PC-3 (cell line): ENCODE measurements around the gene ATXN3. TPM values are rescaled to one million over a fixed set of nuclear protein-coding genes. Genes with fewer than 3 reads are reported as not detected.
A peak's percentile ranks its signal among the peaks of the same experiment; 100 is the strongest.

ENCODE experiments used
- ATAC-seq: fragments of 200-7000 bp; cut with Tn5 transposase; 2 replicates; pipeline ENCODE4 v1.9.1; 2020; ENCODE audit warnings: mild to moderate bottlenecking, moderate library complexity
- BruUV-seq: library from RNA; stranded (reverse); fragments of 400-500 nt; replicated peaks from 2 replicates; lab custom pipeline; 2021; lab: Mats Ljungman, UMichigan
- CTCF ChIA-PET: fragments of 300-600 bp; sonication (Branson Sonifier 250); formaldehyde crosslinking; loops from one replicate; lab custom pipeline; 2022; ENCODE audit warnings: antibody characterized with exemption; lab: Charles Lee
- POLR2A ChIA-PET: fragments of 300-600 bp; sonication (Branson Sonifier 250); formaldehyde crosslinking; loops from one replicate; lab custom pipeline; 2022; ENCODE audit warnings: antibody characterized with exemption; ENCODE audit not compliant: unreplicated experiment; lab: Charles Lee
- DNase-seq: peaks from one replicate; pipeline ENCODE4 v3.0.0-alpha.2; 2015
- H2AFZ ChIP-seq: fragments of 300-600 bp; sonication (generic); 2 replicates; pipeline ENCODE4 v1.6.0; 2016; ENCODE audit warnings: antibody characterized with exemption, low read length
- H3F3A ChIP-seq: fragments of 300-600 bp; sonication (generic); one replicate; pipeline ENCODE4 v1.6.0; 2017; ENCODE audit warnings: antibody characterized with exemption, low read length, control low read depth, mild to moderate bottlenecking; ENCODE audit not compliant: unreplicated experiment
- H3K27ac ChIP-seq: fragments of 300-600 bp; sonication (generic); 2 replicates; pipeline ENCODE4 v1.5.1; 2016; ENCODE audit warnings: mild to moderate bottlenecking, low read length
- H3K27me3 ChIP-seq: fragments of 300-600 bp; sonication (generic); 2 replicates; pipeline ENCODE4 v1.6.1; 2016; ENCODE audit warnings: low read length, mixed read lengths
- H3K36me3 ChIP-seq: fragments of 300-600 bp; sonication (generic); 2 replicates; pipeline ENCODE4 v1.6.1; 2016; ENCODE audit warnings: low read depth, mixed run types, low read length, mixed read lengths
- H3K4me1 ChIP-seq: fragments of 300-600 bp; sonication (generic); 2 replicates; pipeline ENCODE4 v1.5.1; 2016; ENCODE audit warnings: low read length; ENCODE audit not compliant: insufficient read depth
- H3K4me2 ChIP-seq: fragments of 300-600 bp; sonication (generic); 2 replicates; pipeline ENCODE4 v1.6.0; 2016; ENCODE audit warnings: low read length
- H3K4me3 ChIP-seq: fragments of 300-600 bp; sonication (generic); 2 replicates; pipeline ENCODE4 v1.5.1; 2016; ENCODE audit warnings: mild to moderate bottlenecking, low read length, mixed read lengths
- H3K79me2 ChIP-seq: fragments of 300-600 bp; sonication (generic); 2 replicates; pipeline ENCODE4 v1.6.1; 2017; ENCODE audit warnings: low read length, mixed read lengths
- H3K9ac ChIP-seq: fragments of 300-600 bp; sonication (generic); 2 replicates; pipeline ENCODE4 v1.6.0; 2016; ENCODE audit warnings: mild to moderate bottlenecking, low read length
- H3K9me2 ChIP-seq: fragments of 300-600 bp; sonication (generic); replicated peaks from 2 replicates; pipeline ENCODE4 v1.6.1; 2016; ENCODE audit warnings: mixed run types, low read length, mixed read lengths
- H3K9me3 ChIP-seq: fragments of 300-600 bp; sonication (generic); 2 replicates; pipeline ENCODE4 v1.6.1; 2016; ENCODE audit warnings: low read length, mixed read lengths
- H4K20me1 ChIP-seq: fragments of 300-600 bp; sonication (generic); 2 replicates; pipeline ENCODE4 v1.6.1; 2016; ENCODE audit warnings: low read length, mixed read lengths
- EZH2 ChIP-seq: fragments of 300-600 bp; sonication (generic); IDR thresholded peaks from one replicate; pipeline ENCODE4 v1.6.1; 2017; ENCODE audit warnings: antibody characterized with exemption, mild to moderate bottlenecking, low read length; ENCODE audit not compliant: unreplicated experiment
- EZH2phosphoT487 ChIP-seq: fragments of 300-600 bp; sonication (generic); IDR thresholded peaks from 2 replicates; pipeline ENCODE4 v1.6.1; 2018; ENCODE audit warnings: mild to moderate bottlenecking, antibody characterized with exemption, low read length, borderline replicate concordance
- intact Hi-C: fragments of 100-400 bp; cut with micrococcal nuclease; formaldehyde crosslinking; loops from 2 replicates; pipeline ENCODE4 v1.9.0; 2023
- total RNA-seq: library from RNA; depleted of rRNA; stranded (reverse); fragments of >200 nt; gene quantifications from 2 replicates; pipeline ENCODE4 v1.2.3, GENCODE V29; 2014
- TF ChIP-seq, protein P1 (sequence below): fragments of 300-600 bp; sonication (generic); conservative IDR thresholded peaks from 2 replicates; pipeline ENCODE4 v1.5.1; 2017; ENCODE audit warnings: antibody characterized with exemption, low read depth, mild to moderate bottlenecking, low read length

Gene ATXN3
- total RNA-seq, 1 experiment from 2014 or later: 49.3 TPM

DNA sequence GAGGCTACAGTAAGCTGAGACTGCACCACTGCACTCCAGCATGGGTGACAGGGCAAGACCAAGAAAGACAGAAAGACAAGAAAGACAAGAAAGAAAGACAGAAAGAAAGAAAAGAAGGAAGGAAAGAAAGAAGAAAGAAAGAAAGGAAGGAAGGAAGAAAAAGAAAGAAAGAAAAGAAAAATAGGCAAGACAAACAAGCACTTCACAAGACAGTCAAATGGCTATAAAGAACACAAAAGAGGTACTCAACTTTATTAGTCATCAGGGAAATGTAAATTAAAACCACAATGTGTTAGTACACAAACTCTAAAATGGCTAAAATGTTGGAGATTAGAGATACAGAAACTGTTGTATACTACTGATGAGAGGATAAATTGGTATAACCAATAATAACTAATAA, 6.6 kb downstream of the ATXN3 start:
- CTCF ChIA-PET: no interaction called here
- BruUV-seq: no TSS peak
- peak; percentile 78 for ATAC-seq
- POLR2A ChIA-PET: no interaction called here
- H4K20me1 ChIP-seq: no peaks in the 10 kb centered on the region
- intact Hi-C loops: no loop called here
- H3F3A ChIP-seq: no peaks in the 10 kb centered on the region
- H3K27ac ChIP-seq: no peak overlapping the region
- no peak overlapping the region for H3K4me2 ChIP-seq
- H3K79me2 ChIP-seq: peaks cover 64% of the 10 kb centered on the region
- no peaks in the 10 kb centered on the region for H3K27me3 ChIP-seq
- TF ChIP-seq EZH2phosphoT487 (no peak), EZH2 (no peak)
- TF ChIP-seq, protein P1, sequence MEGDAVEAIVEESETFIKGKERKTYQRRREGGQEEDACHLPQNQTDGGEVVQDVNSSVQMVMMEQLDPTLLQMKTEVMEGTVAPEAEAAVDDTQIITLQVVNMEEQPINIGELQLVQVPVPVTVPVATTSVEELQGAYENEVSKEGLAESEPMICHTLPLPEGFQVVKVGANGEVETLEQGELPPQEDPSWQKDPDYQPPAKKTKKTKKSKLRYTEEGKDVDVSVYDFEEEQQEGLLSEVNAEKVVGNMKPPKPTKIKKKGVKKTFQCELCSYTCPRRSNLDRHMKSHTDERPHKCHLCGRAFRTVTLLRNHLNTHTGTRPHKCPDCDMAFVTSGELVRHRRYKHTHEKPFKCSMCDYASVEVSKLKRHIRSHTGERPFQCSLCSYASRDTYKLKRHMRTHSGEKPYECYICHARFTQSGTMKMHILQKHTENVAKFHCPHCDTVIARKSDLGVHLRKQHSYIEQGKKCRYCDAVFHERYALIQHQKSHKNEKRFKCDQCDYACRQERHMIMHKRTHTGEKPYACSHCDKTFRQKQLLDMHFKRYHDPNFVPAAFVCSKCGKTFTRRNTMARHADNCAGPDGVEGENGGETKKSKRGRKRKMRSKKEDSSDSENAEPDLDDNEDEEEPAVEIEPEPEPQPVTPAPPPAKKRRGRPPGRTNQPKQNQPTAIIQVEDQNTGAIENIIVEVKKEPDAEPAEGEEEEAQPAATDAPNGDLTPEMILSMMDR: no peak
- no peak overlapping the region for H2AFZ ChIP-seq
- no peak overlapping the region for H3K4me3 ChIP-seq
- no peak overlapping the region for H3K9ac ChIP-seq
- no peaks in the 10 kb centered on the region for H3K9me3 ChIP-seq
- no peaks in the 10 kb centered on the region for H3K36me3 ChIP-seq
- no peaks in the 10 kb centered on the region for H3K9me2 ChIP-seq
- peak; percentile 12 for DNase-seq
- peaks cover 16% of the 10 kb centered on the region for H3K4me1 ChIP-seq

DNA sequence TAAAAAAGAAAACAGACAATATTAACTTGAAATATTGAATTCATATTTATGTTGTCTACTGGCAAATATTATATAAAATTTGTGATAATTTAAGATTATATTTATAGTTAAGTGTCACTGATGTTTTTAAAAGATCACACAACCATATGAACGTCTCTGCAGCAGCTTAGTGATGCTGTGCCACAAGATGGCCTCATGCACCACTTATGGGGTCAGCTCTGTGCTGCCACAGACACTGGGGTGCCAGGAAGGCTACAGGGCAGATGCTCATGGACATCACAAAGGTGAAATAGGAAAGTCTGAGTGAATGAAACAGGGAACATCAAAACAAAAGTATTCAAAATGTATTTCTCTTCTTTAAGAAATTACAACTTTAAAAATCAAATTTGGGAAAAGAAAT, 13.1 kb downstream of the ATXN3 start:
- Histone ChIP-seq H2AFZ (no peak overlapping the region), H3K4me1 (no peaks in the 10 kb centered on the region), H3F3A (no peaks in the 10 kb centered on the region), H3K36me3 (peaks cover 3% of the 10 kb centered on the region), H3K27me3 (no peaks in the 10 kb centered on the region), H3K79me2 (peaks cover 8% of the 10 kb centered on the region), H3K4me2 (no peak overlapping the region), H3K9me3 (no peaks in the 10 kb centered on the region), H3K9ac (no peak overlapping the region), H3K9me2 (no peaks in the 10 kb centered on the region), H4K20me1 (no peaks in the 10 kb centered on the region), H3K4me3 (no peak overlapping the region), H3K27ac (no peak overlapping the region)
- ChIA-PET POLR2A (no interaction called here), CTCF (no interaction called here)
- intact Hi-C loops: loop anchor here (5.0 kb wide), 1 partner anchor 636 kb away; no protein-coding TSS in a partner anchor
- ATAC-seq: no peak; the same call in 1 of the 2 replicates
- DNase-seq: no peak
- BruUV-seq: no TSS peak
- TF ChIP-seq, protein P1: peak; percentile 33; the same call in 1 of the 2 replicates
- TF ChIP-seq EZH2phosphoT487: no peak

DNA sequence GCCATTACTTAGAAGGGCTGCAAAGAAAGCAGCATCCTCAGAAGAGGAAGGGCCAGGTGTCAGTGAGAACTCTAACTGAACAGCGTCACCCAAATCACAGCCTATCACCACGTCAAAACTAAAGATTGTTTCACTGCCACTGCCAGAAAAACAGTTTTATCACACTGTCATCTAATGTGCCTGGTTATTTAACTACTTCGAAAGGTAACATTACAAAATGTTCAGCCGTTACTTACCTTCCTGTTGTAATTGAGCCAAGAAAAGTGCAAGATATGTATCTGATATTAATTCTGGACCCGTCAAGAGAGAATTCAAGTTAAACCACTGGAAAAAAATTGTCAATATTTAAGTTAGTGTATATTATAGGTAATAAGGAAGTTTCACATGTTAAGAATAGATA, 17.9 kb downstream of the ATXN3 start:
- TF ChIP-seq EZH2 (no peak), EZH2phosphoT487 (no peak)
- TF ChIP-seq, protein P1: no peak
- BruUV-seq: no TSS peak
- Histone ChIP-seq H3K9me3 (no peaks in the 10 kb centered on the region), H3K4me2 (no peak overlapping the region), H3K36me3 (no peaks in the 10 kb centered on the region), H3K9me2 (no peaks in the 10 kb centered on the region), H3K9ac (no peak overlapping the region), H3K27me3 (no peaks in the 10 kb centered on the region), H3K79me2 (no peaks in the 10 kb centered on the region), H2AFZ (no peak overlapping the region), H4K20me1 (no peaks in the 10 kb centered on the region), H3K4me1 (no peaks in the 10 kb centered on the region), H3F3A (no peaks in the 10 kb centered on the region), H3K4me3 (no peak overlapping the region), H3K27ac (no peak overlapping the region)
- ATAC-seq: no peak
- CTCF ChIA-PET: no interaction called here
- POLR2A ChIA-PET: interaction anchor here (0.6 kb wide), 1 partner anchor 9 kb away, joined by 8 read pairs; no protein-coding TSS in a partner anchor
- intact Hi-C loops: no loop called here
- DNase-seq: no peak
